Right cardiac atrium (tissue), 5 donors: ENCODE results near the gene ZNF622. TPM values are rescaled to one million over a fixed set of nuclear protein-coding genes. Genes with fewer than 3 reads are reported as not detected.

Source experiments
- ATAC-seq, 2 donors: fragments of 200-7000 bp; cut with Tn5 transposase; one replicate each; pipeline versions ENCODE4 v1.8.0 to v1.9.1; 2020; ENCODE audit warnings: moderate library complexity in 2 of 2, mild to moderate bottlenecking in 1 of 2
- DNase-seq, 3 donors: peaks; one replicate each; pipeline ENCODE4 v3.0.0-alpha.2; 2020
- H3K27ac ChIP-seq: one replicate; pipeline ENCODE4 v1.5.1; 2013; ENCODE audit warnings: mild to moderate bottlenecking, low read length, control low read depth, moderate library complexity
- H3K27me3 ChIP-seq: one replicate; pipeline ENCODE4 v1.6.1; 2013; ENCODE audit not compliant: control insufficient read depth, insufficient read depth
- H3K4me1 ChIP-seq: one replicate; pipeline ENCODE4 v1.6.1; 2013; ENCODE audit warnings: low read length; ENCODE audit not compliant: control insufficient read depth, insufficient read depth
- H3K4me3 ChIP-seq: one replicate; pipeline ENCODE4 v1.5.1; 2013; ENCODE audit warnings: low read length, control low read depth
- H3K9me3 ChIP-seq: one replicate; pipeline ENCODE4 v1.6.1; 2013; ENCODE audit warnings: low read length; ENCODE audit not compliant: control insufficient read depth
- WGBS: extraction: QIAGEN DNeasy Blood & Tissue Kit; methylation state at CpG from one replicate; pipeline ENCODE4 v1.1.7; 2013; 5-methylcytosine and 5-hydroxymethylcytosine counted together
- intact Hi-C, 4 donors: fragments of 100-400 bp; cut with DNase I; formaldehyde crosslinking; loops; one replicate each; pipeline versions ENCODE4 v1.11.0 to v1.14.0; 2022 to 2023
- polyA plus RNA-seq: library from polyadenylated mRNA; stranded (reverse); fragments of 200-250 nt; gene quantifications from one replicate; pipeline ENCODE4 v1.2.3, GENCODE V29; 2013
- total RNA-seq, 4 donors: library from RNA; stranded (reverse); fragmentation: NEBNext Ultra II Directional; extraction: Animal tissue kit (Norgen Biotek cat#: 25700); gene quantifications; one replicate each; pipeline ENCODE4 v1.2.1, GENCODE V29; 2021
- donor health status: healthy with polysubstance abuse.
- donor health status: DM: no; HTN: yes; CAD: no.
- donor health status: DM: no; HTN: no; CAD: no.
- donor health status: DM: no; HTN: yes; CAD: no; lungs with severe emphysema.
- donor health status: DM: yes; HTN: yes; CAD: no.

The ZNF622 gene
- total and polyA plus RNA-seq, 5 donors: 35.9 to 51.0 (median 40.9) TPM

DNA sequence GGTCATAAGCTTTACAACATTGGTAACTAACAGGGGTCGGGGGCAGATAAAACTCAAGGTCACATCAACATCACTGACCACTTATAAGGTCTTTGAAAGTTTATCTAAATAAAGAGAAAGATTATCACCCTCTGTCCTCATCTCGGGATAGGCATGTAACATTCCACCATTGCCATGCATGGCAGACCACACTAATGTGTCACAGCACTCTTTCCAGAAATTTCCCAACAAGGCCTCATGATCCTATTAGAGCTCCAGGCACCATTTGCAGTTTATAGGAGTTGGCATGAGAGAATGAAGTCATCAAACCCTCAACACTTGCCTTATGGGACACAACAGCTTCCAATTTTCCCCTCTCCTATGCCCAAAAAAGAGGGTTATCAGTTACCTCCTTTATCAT, 31.9 kb upstream of the ZNF622 start:
- peaks cover 9% of the 10 kb centered on the region for H3K9me3 ChIP-seq
- H3K27ac ChIP-seq: peak overlapping the region; percentile 78
- ATAC-seq (no peak), DNase-seq (no peak)
- intact Hi-C loops: loop anchor here in 1 of 4 donors (10.0 kb wide), 1 partner anchor 47 kb away; no protein-coding TSS in a partner anchor
- no peaks in the 10 kb centered on the region for H3K27me3 ChIP-seq
- no peak overlapping the region for H3K4me3 ChIP-seq
- 57% methylated on average over 2 of the region's 2 CpGs for WGBS
- peaks cover 6% of the 10 kb centered on the region for H3K4me1 ChIP-seq

- Histone ChIP-seq H3K4me1 (no peaks in the 10 kb centered on the region), H3K27ac (peak overlapping the region; percentile 75), H3K9me3 (peaks cover 6% of the 10 kb centered on the region), H3K27me3 (no peaks in the 10 kb centered on the region), H3K4me3 (no peak overlapping the region)
- no peak for ATAC-seq
- no peak for DNase-seq
- intact Hi-C loops: loop anchor here in 2 of 4 donors (5.0 to 10.0 kb wide), 2 partner anchors 52 to 59 kb away; no protein-coding TSS in a partner anchor
- 40% methylated on average over 1 of the region's 1 CpG for WGBS
Measured at GRCh38 chr5:16493261-16493660, 27.7 kb upstream of the ZNF622 start.

- Histone ChIP-seq H3K27ac (peak overlapping the region; percentile 73), H3K9me3 (peaks cover 6% of the 10 kb centered on the region), H3K27me3 (no peaks in the 10 kb centered on the region), H3K4me3 (no peak overlapping the region), H3K4me1 (no peaks in the 10 kb centered on the region)
- DNase-seq (peak; percentile 42 to 78 (median 73)), ATAC-seq (peak; percentile 74 to 80)
- intact Hi-C loops: loop anchor here in 2 of 4 donors (5.0 to 10.0 kb wide), 2 partner anchors 52 to 60 kb away; no protein-coding TSS in a partner anchor
- 34% methylated on average over 10 of the region's 10 CpGs for WGBS
Measured at GRCh38 chr5:16492398-16493140, 27.0 kb upstream of the ZNF622 start.

- H3K9me3 ChIP-seq: peaks cover 4% of the 10 kb centered on the region
- H3K4me1 ChIP-seq: no peaks in the 10 kb centered on the region
- no peak for DNase-seq
- 75% methylated on average over 8 of the region's 8 CpGs for WGBS
- H3K27me3 ChIP-seq: no peaks in the 10 kb centered on the region
- H3K4me3 ChIP-seq: no peak overlapping the region
- peak overlapping the region; percentile 38 for H3K27ac ChIP-seq
- ATAC-seq: peak in 1 of 2 donors; percentile 49
- intact Hi-C loops: loop anchor here in 2 of 4 donors (5.0 to 10.0 kb wide), 2 partner anchors 54 to 61 kb away; no protein-coding TSS in a partner anchor
Measured at GRCh38 chr5:16490911-16491310, 25.3 kb upstream of the ZNF622 start.

GRCh38 chr5:16489322-16489791, 23.8 kb upstream of the ZNF622 start:
- Histone ChIP-seq H3K4me3 (no peak overlapping the region), H3K4me1 (no peaks in the 10 kb centered on the region), H3K27me3 (no peaks in the 10 kb centered on the region), H3K9me3 (peaks cover 2% of the 10 kb centered on the region), H3K27ac (no peak overlapping the region)
- 12% methylated on average over 1 of the region's 1 CpG for WGBS
- ATAC-seq: peak; percentile 77 to 83
- no peak for DNase-seq
- intact Hi-C loops: loop anchor here in 3 of 4 donors (2.0 to 10.0 kb wide), 6 partner anchors 63 to 715 kb away; no protein-coding TSS in a partner anchor

DNA sequence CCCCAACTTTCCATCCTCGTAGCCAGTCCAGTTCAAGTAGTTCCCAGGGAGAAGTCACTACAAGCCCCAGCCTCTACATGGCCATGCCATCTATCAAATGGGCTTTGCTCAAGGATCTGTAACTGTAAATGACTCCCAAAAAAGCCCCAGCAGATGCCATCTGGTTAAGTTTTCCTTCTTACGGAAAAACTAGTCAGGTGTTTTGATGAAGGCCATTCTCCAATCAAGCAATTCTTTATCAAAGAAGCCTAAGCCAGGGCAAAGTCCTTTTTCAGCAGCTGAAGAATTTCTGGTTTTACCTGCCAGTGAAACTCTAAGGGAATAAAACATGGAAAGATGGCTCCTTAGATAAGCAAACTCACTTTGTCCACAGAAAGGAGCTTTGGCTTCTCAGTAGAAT, 21.9 kb upstream of the ZNF622 start:
- intact Hi-C loops: loop anchor here in 3 of 4 donors (5.0 to 10.0 kb wide), 5 partner anchors 65 to 717 kb away; no protein-coding TSS in a partner anchor

GRCh38 chr5:16486711-16487111, 21.1 kb upstream of the ZNF622 start:
- no peak overlapping the region for H3K27ac ChIP-seq
- 72% methylated on average over 4 of the region's 4 CpGs for WGBS

More for the DNA sequence above, 21.9 kb upstream of the ZNF622 start:
- H3K4me1 ChIP-seq: no peaks in the 10 kb centered on the region
- DNase-seq (no peak), ATAC-seq (no peak)
- H3K27ac ChIP-seq: peak overlapping the region; percentile 52
- H3K4me3 ChIP-seq: no peak overlapping the region
- peaks cover 2% of the 10 kb centered on the region for H3K9me3 ChIP-seq
- no peaks in the 10 kb centered on the region for H3K27me3 ChIP-seq
- WGBS: 85% methylated on average over 2 of the region's 2 CpGs

GRCh38 chr5:16485656-16486055, 20.1 kb upstream of the ZNF622 start:
- no peak overlapping the region for H3K4me3 ChIP-seq
- peaks cover 2% of the 10 kb centered on the region for H3K9me3 ChIP-seq
- no peak overlapping the region for H3K27ac ChIP-seq
- H3K4me1 ChIP-seq: no peaks in the 10 kb centered on the region
- H3K27me3 ChIP-seq: no peaks in the 10 kb centered on the region
- ATAC-seq (no peak), DNase-seq (no peak)
- intact Hi-C loops: loop anchor here in 3 of 4 donors (5.0 to 10.0 kb wide), 5 partner anchors 67 to 719 kb away; no protein-coding TSS in a partner anchor

More at GRCh38 chr5:16486711-16487111, 21.1 kb upstream of the ZNF622 start:
- intact Hi-C loops: loop anchor here in 3 of 4 donors (5.0 to 10.0 kb wide), 5 partner anchors 66 to 718 kb away; no protein-coding TSS in a partner anchor
- peaks cover 2% of the 10 kb centered on the region for H3K9me3 ChIP-seq
- H3K27me3 ChIP-seq: no peaks in the 10 kb centered on the region
- no peaks in the 10 kb centered on the region for H3K4me1 ChIP-seq
- H3K4me3 ChIP-seq: no peak overlapping the region
- ATAC-seq: no peak
- no peak for DNase-seq

GRCh38 chr5:16484081-16484480, 18.5 kb upstream of the ZNF622 start:
- ATAC-seq (no peak), DNase-seq (no peak)
- H3K27me3 ChIP-seq: no peaks in the 10 kb centered on the region
- intact Hi-C loops: loop anchor here in 3 of 4 donors (10.0 kb wide), 3 partner anchors 181 to 721 kb away; no protein-coding TSS in a partner anchor
- no peak overlapping the region for H3K27ac ChIP-seq
- no peaks in the 10 kb centered on the region for H3K4me1 ChIP-seq
- H3K4me3 ChIP-seq: no peak overlapping the region
- no peaks in the 10 kb centered on the region for H3K9me3 ChIP-seq
- 47% methylated on average over 1 of the region's 1 CpG for WGBS

DNA sequence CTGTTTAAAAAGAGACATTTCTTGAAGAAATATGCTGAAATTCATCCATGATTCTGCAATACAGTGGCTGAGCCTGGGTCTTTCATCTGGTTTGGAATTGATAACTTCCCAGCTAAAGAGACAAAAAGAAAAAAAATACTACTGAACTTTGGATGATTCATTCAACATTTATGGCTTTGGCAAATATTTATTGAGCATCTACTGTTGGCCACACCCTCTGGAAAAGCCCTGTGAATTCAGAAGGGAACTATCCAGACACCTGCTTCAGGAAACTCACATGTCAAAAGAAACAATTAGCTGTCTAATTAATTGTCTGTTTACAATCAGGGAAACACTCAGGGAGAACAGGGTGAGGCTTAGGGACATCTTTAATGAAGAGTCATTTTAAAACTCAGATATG, 17.8 kb upstream of the ZNF622 start:
- H3K27me3 ChIP-seq: no peaks in the 10 kb centered on the region
- intact Hi-C loops: loop anchor here in 3 of 4 donors (10.0 kb wide), 3 partner anchors 181 to 721 kb away; no protein-coding TSS in a partner anchor
- ATAC-seq: no peak
- H3K9me3 ChIP-seq: no peaks in the 10 kb centered on the region
- H3K27ac ChIP-seq: no peak overlapping the region
- no peaks in the 10 kb centered on the region for H3K4me1 ChIP-seq
- no peak for DNase-seq
- H3K4me3 ChIP-seq: no peak overlapping the region

GRCh38 chr5:16482891-16483290, 17.3 kb upstream of the ZNF622 start:
- H3K27me3 ChIP-seq: no peaks in the 10 kb centered on the region
- H3K4me1 ChIP-seq: no peaks in the 10 kb centered on the region
- WGBS: 59% methylated on average over 2 of the region's 2 CpGs
- intact Hi-C loops: loop anchor here in 3 of 4 donors (10.0 kb wide), 3 partner anchors 182 to 722 kb away; no protein-coding TSS in a partner anchor
- no peak overlapping the region for H3K4me3 ChIP-seq
- H3K27ac ChIP-seq: no peak overlapping the region
- DNase-seq (no peak), ATAC-seq (no peak)
- H3K9me3 ChIP-seq: no peaks in the 10 kb centered on the region
